GM12801 (cell line): ENCODE data around the gene TTC24.

ENCODE experiments used
- TF ChIP-seq, protein P1 (sequence below): IDR thresholded peaks from one replicate; pipeline ENCODE4 v1.5.1; 2011; ENCODE audit warnings: control low read depth; ENCODE audit not compliant: insufficient read length; ENCODE audit errors: extremely low read depth

The TTC24 gene

DNA sequence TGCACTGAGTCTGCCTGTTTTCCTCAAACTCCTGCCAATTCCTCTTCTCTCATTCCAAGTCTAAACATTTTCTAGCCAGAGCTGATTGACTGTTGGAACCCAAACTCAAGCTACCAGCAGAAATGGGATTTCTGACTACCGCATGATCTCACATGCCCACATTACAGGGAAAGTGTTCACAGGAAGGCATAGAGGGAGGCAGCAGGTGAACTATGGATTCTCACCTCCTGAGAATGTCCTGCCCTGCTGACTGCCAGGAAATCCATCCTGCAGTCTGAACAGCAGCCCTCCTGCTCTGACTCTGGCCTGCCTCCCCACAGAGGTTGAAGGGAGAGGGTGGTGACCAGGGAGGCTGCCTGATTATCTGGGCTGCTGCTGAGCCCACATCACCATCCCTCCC lies 29.7 kb upstream of the TTC24 start:
- TF ChIP-seq, protein P1, sequence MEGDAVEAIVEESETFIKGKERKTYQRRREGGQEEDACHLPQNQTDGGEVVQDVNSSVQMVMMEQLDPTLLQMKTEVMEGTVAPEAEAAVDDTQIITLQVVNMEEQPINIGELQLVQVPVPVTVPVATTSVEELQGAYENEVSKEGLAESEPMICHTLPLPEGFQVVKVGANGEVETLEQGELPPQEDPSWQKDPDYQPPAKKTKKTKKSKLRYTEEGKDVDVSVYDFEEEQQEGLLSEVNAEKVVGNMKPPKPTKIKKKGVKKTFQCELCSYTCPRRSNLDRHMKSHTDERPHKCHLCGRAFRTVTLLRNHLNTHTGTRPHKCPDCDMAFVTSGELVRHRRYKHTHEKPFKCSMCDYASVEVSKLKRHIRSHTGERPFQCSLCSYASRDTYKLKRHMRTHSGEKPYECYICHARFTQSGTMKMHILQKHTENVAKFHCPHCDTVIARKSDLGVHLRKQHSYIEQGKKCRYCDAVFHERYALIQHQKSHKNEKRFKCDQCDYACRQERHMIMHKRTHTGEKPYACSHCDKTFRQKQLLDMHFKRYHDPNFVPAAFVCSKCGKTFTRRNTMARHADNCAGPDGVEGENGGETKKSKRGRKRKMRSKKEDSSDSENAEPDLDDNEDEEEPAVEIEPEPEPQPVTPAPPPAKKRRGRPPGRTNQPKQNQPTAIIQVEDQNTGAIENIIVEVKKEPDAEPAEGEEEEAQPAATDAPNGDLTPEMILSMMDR, result no peak

DNA sequence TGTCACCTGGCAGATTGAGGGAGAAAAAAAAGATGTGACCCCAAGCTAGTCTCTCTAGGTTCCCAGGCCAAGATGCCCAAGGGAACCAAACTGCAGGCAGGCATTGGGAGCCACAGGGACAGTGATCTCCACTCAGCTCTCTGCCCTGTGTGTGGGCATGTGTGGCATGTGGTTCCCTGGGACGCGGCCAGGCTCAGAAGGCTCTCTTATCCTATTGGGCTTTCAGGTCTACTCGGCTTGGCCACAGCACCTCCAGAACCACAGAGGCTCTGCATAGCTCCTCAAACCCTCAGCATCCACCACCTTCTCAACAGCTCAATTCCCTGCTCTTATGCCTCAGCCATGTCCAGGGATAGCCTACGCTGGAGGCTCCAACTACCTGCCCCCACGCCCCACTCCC lies 29.2 kb upstream of the TTC24 start:
- TF ChIP-seq, protein P1, result no peak

DNA sequence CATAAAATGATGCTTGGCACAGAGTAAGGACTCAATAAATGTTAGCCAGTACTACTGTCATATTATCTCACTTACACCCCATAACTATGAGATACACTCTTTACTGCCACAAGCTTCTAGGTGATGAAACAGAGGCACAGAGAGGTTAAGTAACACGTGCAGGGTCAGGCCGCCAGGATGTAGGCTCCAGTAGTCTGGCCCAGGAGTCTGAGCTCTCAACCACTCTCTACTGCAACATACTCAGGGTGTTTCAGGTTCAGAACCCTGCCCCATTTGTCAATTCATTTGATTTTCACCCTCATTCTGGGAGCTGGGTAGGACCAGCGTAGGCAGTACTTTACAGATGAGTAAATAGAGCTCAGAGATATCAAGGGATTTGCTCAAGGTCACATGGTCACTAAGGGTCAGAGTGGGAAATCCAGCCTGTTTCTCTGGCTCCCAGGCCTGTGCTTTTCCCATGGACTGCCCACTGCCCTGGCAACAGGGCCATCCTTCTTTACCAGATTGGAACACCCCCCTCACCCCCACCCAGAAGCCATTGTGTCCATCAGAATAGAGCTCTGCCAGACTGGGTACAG lies 28.4 kb upstream of the TTC24 start:
- TF ChIP-seq, protein P1, result no peak

DNA sequence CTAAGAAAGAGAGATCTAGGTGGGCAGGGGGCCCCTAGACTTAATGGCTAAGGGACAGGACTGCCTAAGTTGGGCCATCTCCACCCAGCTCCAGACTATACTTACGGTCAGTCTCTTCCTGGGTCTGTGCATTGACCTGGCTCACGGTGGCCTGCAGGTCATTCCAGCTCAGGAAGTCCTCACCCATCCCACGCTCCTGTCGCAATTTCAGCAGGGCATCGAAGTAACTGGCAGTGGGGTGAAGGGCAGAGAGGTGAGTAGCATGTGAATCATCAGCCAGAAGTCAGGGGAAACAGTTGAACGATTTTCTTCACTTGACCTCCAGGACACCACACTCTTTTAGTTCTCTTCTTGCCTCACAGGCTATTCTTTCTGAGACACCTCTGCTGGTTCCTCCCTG lies 27.7 kb upstream of the TTC24 start:
- TF ChIP-seq, protein P1, result no peak

DNA sequence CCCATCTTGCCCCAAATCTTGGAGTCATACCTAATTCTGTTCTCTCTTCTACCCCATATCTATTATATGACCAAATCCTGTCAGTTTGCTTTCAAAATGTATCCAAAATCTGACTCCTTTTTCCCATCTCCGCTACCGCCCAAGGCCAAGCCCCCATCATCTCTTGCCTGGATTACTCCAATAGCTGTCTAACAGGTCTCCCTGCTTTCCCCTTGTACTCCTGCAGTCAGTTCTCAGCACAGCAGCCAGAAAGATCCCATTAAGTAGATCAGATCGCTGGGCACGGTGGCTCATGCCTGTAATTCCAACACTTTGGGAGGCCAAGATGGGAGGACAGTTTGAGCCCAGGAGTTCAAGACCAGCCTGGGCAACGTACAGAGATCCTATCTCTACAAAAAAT lies 27.0 kb upstream of the TTC24 start:
- TF ChIP-seq, protein P1, result no peak

DNA sequence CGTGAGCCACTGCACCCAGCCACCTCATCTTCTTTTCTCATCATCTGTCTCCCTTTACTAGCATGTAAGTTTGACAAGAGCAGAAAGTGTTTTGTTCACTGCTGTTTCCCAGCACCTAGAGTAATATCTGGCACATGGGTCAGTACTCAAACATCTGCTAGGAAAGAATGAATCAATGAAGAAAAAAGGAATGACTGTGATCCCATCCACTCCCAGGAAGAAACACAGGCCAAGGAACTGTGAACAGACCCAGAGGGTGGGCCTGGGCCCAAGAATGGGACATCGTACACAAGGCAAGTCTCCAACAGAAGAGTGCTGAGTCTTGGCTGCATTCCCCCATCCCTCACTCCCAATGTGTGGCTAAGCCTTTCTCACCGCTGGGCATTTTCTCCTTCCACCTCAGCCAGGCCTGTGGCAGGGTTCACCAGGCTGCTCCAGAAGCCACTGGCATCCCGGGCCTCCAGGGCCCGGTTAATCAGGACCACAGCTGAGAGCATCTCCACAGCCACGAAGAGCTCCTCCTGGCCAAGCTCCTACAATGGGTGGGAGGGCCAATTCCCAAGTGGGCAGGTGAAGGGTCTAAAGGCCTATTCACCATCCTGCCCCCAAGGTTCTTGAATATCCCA lies 25.6 kb upstream of the TTC24 start:
- TF ChIP-seq, protein P1, result no peak

DNA sequence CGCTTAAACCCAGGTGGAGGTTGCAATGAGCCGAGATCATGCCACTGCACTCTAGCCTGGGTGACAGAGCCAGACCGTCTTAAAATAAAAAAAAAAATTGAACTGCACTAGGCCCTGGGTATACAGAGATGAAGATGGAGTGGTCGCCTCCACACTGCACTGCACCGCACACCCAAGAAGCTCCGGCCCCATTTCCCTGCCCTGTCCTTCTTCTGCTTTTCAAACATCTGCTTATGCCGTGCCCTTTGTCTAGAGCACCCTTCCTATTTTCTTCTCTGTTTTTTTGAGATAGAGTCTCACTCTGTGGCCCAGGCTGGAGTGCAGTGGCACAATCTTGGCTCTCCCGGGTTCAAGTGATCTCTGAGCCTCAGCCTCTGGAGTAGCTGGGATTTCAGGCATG lies 24.6 kb upstream of the TTC24 start:
- TF ChIP-seq, protein P1, result no peak
